BLaER1 treated with 17β-estradiol and CSF1 and Interleukin-3, amounts not matched to agents 10 nM and 100 nM (cell line): ENCODE measurements around the gene RAD23B.
"Not testable (repeated sequence)": the region's sequence is repeated elsewhere in the genome, so short reads cannot be mapped to it uniquely, and the experiment has no call there.

Source experiments
- H3K27ac ChIP-seq, 11 experiments: shearing (Covaris generic); formaldehyde crosslinking; 2 replicates each; pipeline ENCODE4 v1.8.1; 2022
- H3K27me3 ChIP-seq, 11 experiments: shearing (Covaris generic); formaldehyde crosslinking; 2 replicates each; pipeline ENCODE4 v1.8.1; 2022
- H3K36me3 ChIP-seq, 11 experiments: shearing (Covaris generic); formaldehyde crosslinking; 2 replicates each; pipeline ENCODE4 v1.8.1; 2022
- H3K4me1 ChIP-seq, 10 experiments: shearing (Covaris generic); formaldehyde crosslinking; 2 replicates each; pipeline ENCODE4 v1.8.1; 2022
- H3K4me2 ChIP-seq, 11 experiments: shearing (Covaris generic); formaldehyde crosslinking; 2 replicates each; pipeline ENCODE4 v1.8.1; 2022
- H3K4me3 ChIP-seq, 10 experiments: shearing (Covaris generic); formaldehyde crosslinking; 2 replicates each; pipeline ENCODE4 v1.8.1; 2022
- H3K9ac ChIP-seq, 11 experiments: shearing (Covaris generic); formaldehyde crosslinking; 2 replicates each; pipeline ENCODE4 v1.8.1; 2022
- H3K9me3 ChIP-seq, 11 experiments: shearing (Covaris generic); formaldehyde crosslinking; replicated peaks in 1 of 11; 2 replicates each; pipeline ENCODE4 v1.8.1; 2022
- H4K20me1 ChIP-seq, 11 experiments: shearing (Covaris generic); formaldehyde crosslinking; 2 replicates each; pipeline ENCODE4 v1.8.1; 2022
- Cebpa-rat ChIP-seq, 11 experiments: shearing (Covaris generic); IDR thresholded peaks; 2 replicates each; pipeline ENCODE4 v1.8.1; 2022

The RAD23B gene

GRCh38 chr9:107295995-107296394, 12.9 kb downstream of the RAD23B start:
- Histone ChIP-seq H3K4me1 (peaks cover 0 to 57% (median 9%) of the 10 kb centered on the region in 10 experiments; a peak in 10 of 20 replicates), H3K27me3 (no peaks in the 10 kb centered on the region), H3K9me3 (no peaks in the 10 kb centered on the region), H3K4me3 (no peak overlapping the region), H3K9ac (no peak overlapping the region), H3K36me3 (peaks cover 7 to 46% (median 25%) of the 10 kb centered on the region in 11 experiments; a peak in 20 of 22 replicates), H3K4me2 (no peak overlapping the region), H4K20me1 (peaks cover 100% of the 10 kb centered on the region in 11 experiments), H3K27ac (no peak overlapping the region)
- no peak for TF ChIP-seq Cebpa-rat (IDR thresholded peaks at IDR 0.05)

- H3K4me3 ChIP-seq, H3K9me3 ChIP-seq, H3K4me2 ChIP-seq, H3K27me3 ChIP-seq, H3K27ac ChIP-seq, H3K9ac ChIP-seq: not testable (repeated sequence)
- H3K36me3 ChIP-seq, result peaks cover 12 to 48% (median 25%) of the 10 kb centered on the region in 11 experiments
- peaks cover 100% of the 10 kb centered on the region in 11 experiments for H4K20me1 ChIP-seq
- peaks cover 0 to 51% (median 9%) of the 10 kb centered on the region in 10 experiments; a peak in 10 of 20 replicates for H3K4me1 ChIP-seq
These were observed 13.5 kb downstream of the RAD23B start for GRCh38 chr9:107296592-107296991.

GRCh38 chr9:107299437-107299836, 16.4 kb downstream of the RAD23B start:
- no peaks in the 10 kb centered on the region for H3K9me3 ChIP-seq
- no peaks in the 10 kb centered on the region for H3K27me3 ChIP-seq
- H3K9ac ChIP-seq, result no peak overlapping the region; a peak in 1 of 22 replicates
- H3K4me3 ChIP-seq, result no peak overlapping the region
- peaks cover 30 to 55% (median 50%) of the 10 kb centered on the region in 11 experiments for H3K36me3 ChIP-seq
- H3K27ac ChIP-seq, result no peak overlapping the region
- peaks cover 78 to 100% (median 98%) of the 10 kb centered on the region in 11 experiments for H4K20me1 ChIP-seq
- peaks cover 0 to 23% (median 3%) of the 10 kb centered on the region in 10 experiments; a peak in 8 of 20 replicates for H3K4me1 ChIP-seq
- TF ChIP-seq Cebpa-rat (IDR thresholded peaks at IDR 0.05), result no peak
- peak overlapping the region in 2 of 11 experiments; percentile 10 to 43; a peak in 2 of 22 replicates for H3K4me2 ChIP-seq

- H3K9me3 ChIP-seq, result no peaks in the 10 kb centered on the region
- no peaks in the 10 kb centered on the region for H3K4me1 ChIP-seq
- H3K36me3 ChIP-seq, result peaks cover 83 to 100% (median 94%) of the 10 kb centered on the region in 11 experiments
- no peak overlapping the region for H3K4me2 ChIP-seq
- no peak overlapping the region for H3K27ac ChIP-seq
- no peak for TF ChIP-seq Cebpa-rat (IDR thresholded peaks at IDR 0.05)
- no peaks in the 10 kb centered on the region for H3K27me3 ChIP-seq
- H3K9ac ChIP-seq, result no peak overlapping the region
- no peak overlapping the region for H3K4me3 ChIP-seq
- peaks cover 69 to 100% (median 94%) of the 10 kb centered on the region in 11 experiments for H4K20me1 ChIP-seq
These were observed 23.2 kb downstream of the RAD23B start for GRCh38 chr9:107306308-107306707.

GRCh38 chr9:107307331-107307730, 24.3 kb downstream of the RAD23B start:
- no peaks in the 10 kb centered on the region for H3K27me3 ChIP-seq
- peaks cover 85 to 100% (median 95%) of the 10 kb centered on the region in 11 experiments for H3K36me3 ChIP-seq
- no peak overlapping the region for H3K27ac ChIP-seq
- no peak for TF ChIP-seq Cebpa-rat (IDR thresholded peaks at IDR 0.05)
- no peak overlapping the region for H3K4me2 ChIP-seq
- no peak overlapping the region for H3K9ac ChIP-seq
- H3K4me3 ChIP-seq, result no peak overlapping the region
- no peaks in the 10 kb centered on the region for H3K9me3 ChIP-seq
- peaks cover 72 to 100% (median 96%) of the 10 kb centered on the region in 11 experiments for H4K20me1 ChIP-seq
- H3K4me1 ChIP-seq, result no peaks in the 10 kb centered on the region

GRCh38 chr9:107308461-107308860, 25.4 kb downstream of the RAD23B start:
- Histone ChIP-seq H3K27ac (no peak overlapping the region), H3K4me1 (no peaks in the 10 kb centered on the region), H3K9me3 (no peaks in the 10 kb centered on the region), H3K9ac (no peak overlapping the region), H3K27me3 (no peaks in the 10 kb centered on the region), H3K36me3 (peaks cover 90 to 100% (median 95%) of the 10 kb centered on the region in 11 experiments), H3K4me2 (no peak overlapping the region), H4K20me1 (peaks cover 82 to 100% (median 96%) of the 10 kb centered on the region in 11 experiments), H3K4me3 (no peak overlapping the region)
- TF ChIP-seq Cebpa-rat (IDR thresholded peaks at IDR 0.05), result no peak

- Histone ChIP-seq H3K27ac (no peak overlapping the region), H3K9ac (no peak overlapping the region), H3K4me2 (no peak overlapping the region), H4K20me1 (peaks cover 80 to 100% (median 96%) of the 10 kb centered on the region in 11 experiments), H3K4me1 (no peaks in the 10 kb centered on the region), H3K4me3 (no peak overlapping the region), H3K36me3 (peaks cover 90 to 100% (median 95%) of the 10 kb centered on the region in 11 experiments), H3K9me3 (no peaks in the 10 kb centered on the region; a peak in 2 of 22 replicates), H3K27me3 (no peaks in the 10 kb centered on the region)
- TF ChIP-seq Cebpa-rat (IDR thresholded peaks at IDR 0.05), result no peak
These were observed 26.2 kb downstream of the RAD23B start for GRCh38 chr9:107309271-107309670.

- Histone ChIP-seq H3K27me3 (no peaks in the 10 kb centered on the region), H3K4me2 (no peak overlapping the region), H3K9ac (no peak overlapping the region), H3K36me3 (peaks cover 91 to 100% (median 98%) of the 10 kb centered on the region in 11 experiments), H4K20me1 (peaks cover 80 to 100% (median 97%) of the 10 kb centered on the region in 11 experiments), H3K4me1 (peaks cover 0 to 13% (median 4%) of the 10 kb centered on the region in 10 experiments; a peak in 8 of 20 replicates), H3K27ac (no peak overlapping the region), H3K4me3 (no peak overlapping the region), H3K9me3 (no peaks in the 10 kb centered on the region; a peak in 2 of 22 replicates)
- TF ChIP-seq Cebpa-rat (IDR thresholded peaks at IDR 0.05), result no peak
These were observed 29.4 kb downstream of the RAD23B start for GRCh38 chr9:107312376-107313050.

GRCh38 chr9:107313555-107314096, 30.5 kb downstream of the RAD23B start:
- peaks cover 91 to 100% (median 98%) of the 10 kb centered on the region in 11 experiments for H3K36me3 ChIP-seq
- peaks cover 0 to 21% (median 11%) of the 10 kb centered on the region in 10 experiments; a peak in 9 of 20 replicates for H3K4me1 ChIP-seq
- H3K9ac ChIP-seq, result no peak overlapping the region
- H3K4me2 ChIP-seq, result no peak overlapping the region
- H3K9me3 ChIP-seq, result no peaks in the 10 kb centered on the region; a peak in 2 of 22 replicates
- no peaks in the 10 kb centered on the region for H3K27me3 ChIP-seq
- H4K20me1 ChIP-seq, result peaks cover 81 to 100% (median 97%) of the 10 kb centered on the region in 11 experiments
- no peak overlapping the region for H3K4me3 ChIP-seq
- TF ChIP-seq Cebpa-rat (IDR thresholded peaks at IDR 0.05), result no peak
- no peak overlapping the region for H3K27ac ChIP-seq
